Fibroblast of mammary gland (primary cell): ENCODE measurements around the gene MEX3D.

Source experiments
- DNase-seq: peaks from one replicate; pipeline ENCODE4 v3.0.0-alpha.2; 2010; ENCODE audit warnings: low read depth
- H3K4me3 ChIP-seq: 2 replicates; pipeline ENCODE4 v1.5.1; 2011; ENCODE audit warnings: low read depth, mild to moderate bottlenecking, low read length, moderate library complexity; ENCODE audit not compliant: control insufficient read depth
- TF ChIP-seq, protein P1 (sequence below): conservative IDR thresholded peaks from 2 replicates; pipeline ENCODE4 v1.5.1; 2011; ENCODE audit warnings: low read depth, low read length, inconsistent platforms; ENCODE audit not compliant: control insufficient read depth, insufficient read depth

MEX3D gene

DNA sequence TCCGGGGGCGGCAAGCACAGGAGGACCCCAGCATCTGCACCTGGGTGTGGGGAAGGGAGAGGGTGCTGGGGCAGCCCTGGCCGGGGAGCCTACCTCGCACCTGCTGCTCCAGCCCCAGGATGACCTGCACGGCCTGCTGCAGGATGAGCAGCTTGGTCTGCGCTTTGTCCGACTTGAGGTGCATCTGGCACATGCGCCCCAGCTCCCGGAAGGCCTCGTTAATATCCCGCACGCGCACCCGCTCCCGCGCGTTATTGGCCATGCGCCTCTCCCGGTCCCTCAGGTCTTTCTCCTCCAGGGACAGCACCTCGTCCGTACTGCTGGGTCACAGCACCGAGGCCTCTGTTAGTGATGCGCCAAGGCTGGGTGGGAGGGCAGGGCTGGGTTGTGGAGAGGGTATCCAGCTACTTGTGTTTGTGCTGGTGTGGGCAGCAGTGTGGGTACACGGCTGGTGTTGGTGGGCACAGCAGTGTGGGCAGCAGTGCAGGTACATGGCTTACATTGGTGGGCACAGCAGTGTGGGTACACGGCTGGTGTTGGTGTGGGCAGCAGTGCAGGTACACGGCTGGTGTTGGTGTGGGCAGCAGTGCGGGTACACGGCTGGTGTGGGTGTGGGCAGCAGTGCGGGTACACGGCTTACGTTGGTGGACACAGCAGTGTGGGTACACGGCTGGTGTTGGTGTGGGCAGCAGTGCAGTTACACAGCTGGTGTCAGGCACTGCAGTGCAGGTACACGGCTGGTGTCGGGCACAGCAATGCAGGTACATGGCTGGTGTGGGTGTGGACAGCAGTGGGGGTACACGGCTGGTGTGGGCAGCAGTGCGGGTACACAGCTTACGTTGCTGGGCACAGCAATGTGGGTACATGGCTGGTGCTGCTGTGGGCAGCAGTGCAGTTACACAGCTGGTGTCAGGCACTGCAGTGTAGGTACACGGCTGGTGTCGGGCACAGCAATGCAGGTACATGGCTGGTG, 44.3 kb upstream of the MEX3D start:
- no peak for DNase-seq
- no peak overlapping the region for H3K4me3 ChIP-seq
- TF ChIP-seq, protein P1, sequence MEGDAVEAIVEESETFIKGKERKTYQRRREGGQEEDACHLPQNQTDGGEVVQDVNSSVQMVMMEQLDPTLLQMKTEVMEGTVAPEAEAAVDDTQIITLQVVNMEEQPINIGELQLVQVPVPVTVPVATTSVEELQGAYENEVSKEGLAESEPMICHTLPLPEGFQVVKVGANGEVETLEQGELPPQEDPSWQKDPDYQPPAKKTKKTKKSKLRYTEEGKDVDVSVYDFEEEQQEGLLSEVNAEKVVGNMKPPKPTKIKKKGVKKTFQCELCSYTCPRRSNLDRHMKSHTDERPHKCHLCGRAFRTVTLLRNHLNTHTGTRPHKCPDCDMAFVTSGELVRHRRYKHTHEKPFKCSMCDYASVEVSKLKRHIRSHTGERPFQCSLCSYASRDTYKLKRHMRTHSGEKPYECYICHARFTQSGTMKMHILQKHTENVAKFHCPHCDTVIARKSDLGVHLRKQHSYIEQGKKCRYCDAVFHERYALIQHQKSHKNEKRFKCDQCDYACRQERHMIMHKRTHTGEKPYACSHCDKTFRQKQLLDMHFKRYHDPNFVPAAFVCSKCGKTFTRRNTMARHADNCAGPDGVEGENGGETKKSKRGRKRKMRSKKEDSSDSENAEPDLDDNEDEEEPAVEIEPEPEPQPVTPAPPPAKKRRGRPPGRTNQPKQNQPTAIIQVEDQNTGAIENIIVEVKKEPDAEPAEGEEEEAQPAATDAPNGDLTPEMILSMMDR = no peak

GRCh38 chr19:1611353-1611752, 43.2 kb upstream of the MEX3D start:
- DNase-seq = no peak
- TF ChIP-seq, protein P1 = no peak
- no peak overlapping the region for H3K4me3 ChIP-seq

GRCh38 chr19:1610579-1610978, 42.5 kb upstream of the MEX3D start:
- no peak for DNase-seq
- TF ChIP-seq, protein P1 = no peak
- H3K4me3 ChIP-seq = no peak overlapping the region

DNA sequence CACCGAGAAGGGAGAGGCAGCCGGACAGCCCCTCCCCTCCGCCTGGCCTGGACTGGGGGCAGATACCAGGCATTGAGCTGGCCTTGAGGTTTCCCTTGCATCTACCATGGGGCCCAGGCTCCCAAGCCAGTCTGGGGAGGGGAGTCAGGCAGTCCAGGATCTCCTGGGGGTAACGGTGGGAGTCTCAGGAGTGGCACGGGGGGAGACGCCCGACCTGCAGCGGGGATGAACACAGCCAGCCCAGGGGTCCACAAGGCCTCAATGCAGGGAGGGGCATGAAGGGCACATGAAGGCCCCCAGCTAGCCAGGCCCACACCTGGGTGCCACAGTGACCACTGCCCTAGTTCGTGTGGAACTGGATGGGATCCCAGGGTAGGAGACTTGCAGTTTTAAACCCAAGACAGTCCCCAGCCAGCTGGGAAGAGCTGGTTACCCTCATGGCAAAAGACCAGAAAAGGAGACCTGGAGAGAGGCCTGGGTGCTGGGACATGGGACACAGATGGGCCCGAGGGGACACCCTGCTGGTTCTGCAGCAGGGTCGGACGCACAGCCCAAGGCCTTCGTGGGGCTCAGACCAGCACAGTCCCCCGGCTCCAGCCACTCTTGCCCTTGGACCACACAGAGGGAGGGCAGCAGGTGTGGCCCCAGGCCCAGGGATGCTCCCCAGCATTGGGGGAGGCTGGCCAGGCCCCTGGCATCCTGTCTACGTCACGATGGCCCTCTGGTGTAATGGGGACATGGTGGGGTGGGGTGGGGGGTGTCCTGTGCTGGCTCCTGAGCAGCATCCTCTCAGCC, 41.8 kb upstream of the MEX3D start:
- no peak for DNase-seq
- no peak overlapping the region for H3K4me3 ChIP-seq
- TF ChIP-seq, protein P1 = no peak

DNA sequence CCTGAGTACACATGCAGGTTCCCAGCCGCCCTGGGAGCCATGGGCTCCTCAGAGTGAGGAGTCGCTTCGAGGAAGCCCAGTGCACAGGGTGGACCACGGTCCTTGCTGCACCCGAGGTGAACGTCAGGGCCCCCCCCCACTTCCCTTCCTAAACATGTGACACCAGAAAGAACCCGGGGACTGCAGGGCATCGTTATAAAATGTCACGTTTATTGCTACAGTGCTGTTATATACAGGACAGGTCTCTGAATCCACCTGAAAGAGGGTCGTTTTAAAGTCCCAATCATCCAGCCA, 40.9 kb upstream of the MEX3D start:
- H3K4me3 ChIP-seq = no peak overlapping the region
- TF ChIP-seq, protein P1 = no peak
- no peak for DNase-seq

GRCh38 chr19:1608359-1609102, 40.4 kb upstream of the MEX3D start:
- no peak overlapping the region for H3K4me3 ChIP-seq
- peak; percentile 46 for DNase-seq
- TF ChIP-seq, protein P1 = no peak
